Measurements from ENCODE around the gene DDA1.
A peak's percentile ranks its signal among the peaks of the same experiment; 100 is the strongest.

DDA1 gene

DNA sequence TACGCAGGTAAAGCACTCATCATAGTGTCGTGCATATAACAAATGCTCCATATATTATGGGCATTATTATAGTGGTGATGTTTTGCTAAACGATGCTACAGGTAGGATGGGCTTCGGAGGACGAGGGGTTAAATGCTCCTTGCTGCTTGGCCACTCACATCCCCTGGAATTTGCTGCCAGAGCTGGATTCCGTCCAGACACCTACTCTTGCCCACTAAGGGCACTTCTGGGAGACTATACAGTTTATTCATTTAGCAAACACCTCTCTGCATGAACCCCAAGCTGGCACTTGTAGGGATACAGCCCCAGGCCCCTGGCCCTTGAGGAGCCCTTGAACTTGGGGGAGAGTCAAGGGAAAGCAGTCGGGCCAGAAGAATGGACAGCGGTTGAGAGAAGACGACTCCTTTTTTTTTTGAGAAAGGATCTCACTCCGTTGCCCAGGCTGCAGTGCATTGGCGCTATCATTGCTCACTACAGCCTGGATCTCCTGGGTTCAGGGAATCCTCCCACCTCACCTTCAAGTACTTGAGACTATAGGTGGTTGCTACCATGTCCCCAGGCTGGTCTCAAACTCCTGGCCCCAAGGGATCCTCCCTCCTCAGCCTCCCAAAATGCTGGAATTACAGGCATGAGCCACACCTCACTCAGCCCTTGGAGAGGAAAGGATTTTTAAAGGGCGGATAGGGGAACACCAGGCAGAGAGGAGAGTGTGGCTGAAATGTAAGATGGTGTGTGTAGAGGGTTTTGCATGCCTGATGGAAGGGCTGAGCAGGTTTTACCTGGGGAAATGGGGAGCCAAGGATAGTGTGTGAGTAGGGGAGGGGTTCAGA is 4.8 kb upstream of the DDA1 start:
- Histone ChIP-seq H3K4me1 (ENCODE audit: control insufficient read depth in 1 of 2, insufficient read depth in 2 of 2, low read length in 2 of 2) (peaks cover 13 to 40% of the 10 kb centered on the region in 2 donors), H3K27ac (ENCODE audit: low read length) (peak overlapping the region; percentile 88)

DNA sequence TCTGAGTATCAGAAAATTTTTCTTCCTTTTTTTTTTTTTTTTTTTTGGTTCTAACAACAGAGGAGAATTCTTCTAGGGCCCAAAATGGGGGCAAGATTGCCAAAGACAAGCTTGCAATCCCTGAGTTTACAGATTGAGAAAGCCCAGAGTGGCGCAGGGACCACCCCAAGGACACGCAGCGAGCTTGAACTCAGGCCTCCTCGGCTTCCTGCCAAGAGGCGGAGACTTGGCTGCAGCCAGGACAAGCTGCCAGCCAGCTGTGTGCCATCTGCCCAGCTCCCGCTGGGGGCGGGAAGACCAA is 4.2 kb upstream of the DDA1 start:
- Histone ChIP-seq H3K4me1 (ENCODE audit: control insufficient read depth in 1 of 2, insufficient read depth in 2 of 2, low read length in 2 of 2) (peaks cover 15 to 44% of the 10 kb centered on the region in 2 donors), H3K4me3 (ENCODE audit: low read depth in 1 of 2, low read length in 2 of 2) (peak overlapping the region; percentile 72 to 92)

More for the DNA sequence above, 4.8 kb upstream of the DDA1 start:
- no peaks in the 10 kb centered on the region for H3K36me3 ChIP-seq (ENCODE audit: control insufficient read depth in 1 of 2, insufficient read depth in 2 of 2, low read length in 2 of 2)
- no peaks in the 10 kb centered on the region for H3K9me3 ChIP-seq (ENCODE audit: control insufficient read depth in 1 of 2, low read length in 2 of 2)
- no peak overlapping the region for H3K4me3 ChIP-seq (ENCODE audit: low read depth in 1 of 2, low read length in 2 of 2)
- H3K27me3 ChIP-seq (ENCODE audit: low read depth, low read length): no peaks in the 10 kb centered on the region

DNA sequence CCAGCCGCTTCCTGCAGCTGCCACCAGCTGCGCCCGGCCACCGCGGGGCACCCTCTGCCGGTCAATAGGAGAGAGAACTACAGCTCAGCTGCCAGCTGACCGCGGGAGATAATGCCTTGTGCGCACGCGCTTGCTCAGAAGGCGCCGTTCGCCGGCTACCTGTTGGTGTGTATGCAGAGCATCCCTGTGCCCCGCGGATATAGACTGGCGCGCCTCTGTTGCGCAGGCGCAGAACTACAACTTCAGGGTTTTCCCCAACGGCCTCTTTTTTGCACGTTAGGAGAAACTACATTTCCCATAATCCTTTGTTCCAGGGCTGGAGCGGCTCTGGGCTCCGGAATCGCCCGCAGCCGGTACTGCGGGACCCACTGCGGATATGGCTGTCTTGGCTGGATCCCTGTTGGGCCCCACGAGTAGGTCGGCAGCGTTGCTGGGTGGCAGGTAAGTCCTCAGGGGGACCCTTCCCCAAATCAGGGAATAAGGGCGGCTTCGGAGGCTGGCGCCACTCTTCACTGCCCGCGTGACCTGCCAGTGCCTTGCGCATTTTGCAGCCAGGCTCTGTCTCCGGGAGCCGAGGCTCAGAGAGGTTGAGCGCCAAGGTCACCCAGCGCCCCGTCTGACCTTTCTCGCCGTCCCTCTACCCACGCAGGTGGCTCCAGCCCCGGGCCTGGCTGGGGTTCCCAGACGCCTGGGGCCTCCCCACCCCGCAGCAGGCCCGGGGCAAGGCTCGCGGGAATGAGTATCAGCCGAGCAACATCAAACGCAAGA is 3.7 kb upstream of the DDA1 start, which contains the start of gene MRPL34:
TSS of gene MRPL34 (plus strand) at position 356 of the 768 bp plus-strand sequence. CDS start at position 377, 21 bp downstream.
- Histone ChIP-seq H3K27ac (ENCODE audit: low read length) (peak within 1 kb of the TSS; percentile 88), H3K36me3 (ENCODE audit: control insufficient read depth in 1 of 2, insufficient read depth in 2 of 2, low read length in 2 of 2) (no peaks in the 10 kb centered on the region), H3K4me3 (ENCODE audit: low read depth in 1 of 2, low read length in 2 of 2) (peak within 1 kb of the TSS; percentile 72 to 92), H3K27me3 (ENCODE audit: low read depth, low read length) (no peaks in the 10 kb centered on the region), H3K4me1 (ENCODE audit: control insufficient read depth in 1 of 2, insufficient read depth in 2 of 2, low read length in 2 of 2) (peaks cover 21 to 49% of the 10 kb centered on the region in 2 donors), H3K9me3 (ENCODE audit: control insufficient read depth in 1 of 2, low read length in 2 of 2) (no peaks in the 10 kb centered on the region)

More for the DNA sequence above, 4.2 kb upstream of the DDA1 start:
- H3K27me3 ChIP-seq (ENCODE audit: low read depth, low read length): no peaks in the 10 kb centered on the region
- no peaks in the 10 kb centered on the region for H3K9me3 ChIP-seq (ENCODE audit: control insufficient read depth in 1 of 2, low read length in 2 of 2)
- H3K36me3 ChIP-seq (ENCODE audit: control insufficient read depth in 1 of 2, insufficient read depth in 2 of 2, low read length in 2 of 2): no peaks in the 10 kb centered on the region
- H3K27ac ChIP-seq (ENCODE audit: low read length): peak overlapping the region; percentile 88

DNA sequence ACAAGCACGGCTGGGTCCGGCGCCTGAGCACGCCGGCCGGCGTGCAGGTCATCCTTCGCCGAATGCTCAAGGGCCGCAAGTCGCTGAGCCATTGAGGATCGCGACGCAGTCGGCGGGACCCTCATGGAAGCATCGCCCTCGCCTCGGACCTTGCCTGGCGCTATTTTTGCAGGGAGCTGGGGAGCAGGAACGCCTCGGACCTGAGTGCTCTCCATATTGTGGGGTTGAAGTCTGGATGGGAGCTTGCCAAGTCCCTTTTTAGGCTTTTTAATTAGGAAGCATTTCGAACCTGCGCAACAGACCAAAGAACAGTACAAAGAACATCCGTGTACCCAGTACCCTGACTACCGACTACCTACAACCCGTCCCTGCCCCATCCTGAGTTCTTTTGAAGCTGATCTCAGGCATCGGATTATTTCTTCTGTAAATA is 3.1 kb upstream of the DDA1 start:
- H3K4me3 ChIP-seq (ENCODE audit: low read depth in 1 of 2, low read length in 2 of 2): peak overlapping the region; percentile 72 to 92
- no peaks in the 10 kb centered on the region for H3K9me3 ChIP-seq (ENCODE audit: control insufficient read depth in 1 of 2, low read length in 2 of 2)
- H3K27ac ChIP-seq (ENCODE audit: low read length): peak overlapping the region; percentile 88
- peaks cover 22 to 49% of the 10 kb centered on the region in 2 donors for H3K4me1 ChIP-seq (ENCODE audit: control insufficient read depth in 1 of 2, insufficient read depth in 2 of 2, low read length in 2 of 2)
- H3K27me3 ChIP-seq (ENCODE audit: low read depth, low read length): no peaks in the 10 kb centered on the region
- no peaks in the 10 kb centered on the region for H3K36me3 ChIP-seq (ENCODE audit: control insufficient read depth in 1 of 2, insufficient read depth in 2 of 2, low read length in 2 of 2)

DNA sequence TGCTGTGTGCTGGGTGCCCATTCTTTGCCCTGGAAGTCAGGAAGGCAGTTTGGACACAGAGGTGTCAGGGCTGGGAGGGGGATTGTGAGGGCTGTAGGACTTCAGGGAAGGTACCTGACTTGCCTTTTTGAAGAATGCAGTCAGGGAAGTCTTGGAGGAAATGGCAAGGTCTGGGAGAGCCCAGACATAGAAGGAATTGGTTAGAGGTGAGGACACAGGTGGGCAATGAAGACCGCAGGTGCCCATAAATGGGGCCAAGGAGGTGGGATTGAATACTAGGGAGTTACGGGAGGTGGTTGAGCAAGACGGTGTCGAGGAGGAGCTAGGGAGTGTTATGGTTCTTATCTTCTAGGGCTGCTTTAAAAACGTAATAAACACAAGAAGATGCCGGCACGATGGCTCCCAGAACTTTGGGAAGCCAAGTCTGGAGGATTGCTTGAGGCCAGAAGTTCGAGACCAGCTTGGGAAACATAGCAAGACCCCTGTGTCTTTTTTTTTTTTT is 1.4 kb upstream of the DDA1 start:
- Histone ChIP-seq H3K27ac (ENCODE audit: low read length) (no peak overlapping the region), H3K36me3 (ENCODE audit: control insufficient read depth in 1 of 2, insufficient read depth in 2 of 2, low read length in 2 of 2) (peaks cover 0 to 7% of the 10 kb centered on the region in 2 donors), H3K4me1 (ENCODE audit: control insufficient read depth in 1 of 2, insufficient read depth in 2 of 2, low read length in 2 of 2) (peaks cover 16 to 49% of the 10 kb centered on the region in 2 donors), H3K27me3 (ENCODE audit: low read depth, low read length) (no peaks in the 10 kb centered on the region), H3K9me3 (ENCODE audit: control insufficient read depth in 1 of 2, low read length in 2 of 2) (no peaks in the 10 kb centered on the region), H3K4me3 (ENCODE audit: low read depth in 1 of 2, low read length in 2 of 2) (no peak overlapping the region)

DNA sequence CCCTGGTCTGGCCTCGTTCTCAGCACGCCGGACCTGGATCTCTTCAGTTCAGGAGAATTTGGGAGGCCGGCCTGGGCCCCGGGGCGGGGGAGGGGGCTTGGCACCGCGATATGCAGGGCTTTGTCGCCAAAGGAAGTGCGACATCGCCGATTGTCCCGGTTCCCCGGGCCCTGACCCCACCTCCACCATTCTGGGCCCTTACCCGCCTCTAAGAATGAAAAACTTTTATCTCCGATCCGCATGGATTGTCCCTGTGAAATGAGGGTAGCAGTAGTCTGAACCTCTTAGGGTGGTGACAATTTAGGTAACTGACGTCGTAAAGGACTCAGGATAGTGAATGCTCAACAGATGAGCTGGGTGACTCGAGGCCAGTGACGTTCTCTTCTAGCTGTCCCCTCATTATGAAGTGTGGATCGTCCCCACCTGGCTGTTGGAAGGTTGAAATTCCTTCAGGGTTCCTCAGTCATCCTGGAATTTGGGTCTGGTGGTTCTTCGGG is 650 bp downstream of the DDA1 start:
- peak overlapping the region; percentile 56 for H3K27ac ChIP-seq (ENCODE audit: low read length)

DNA sequence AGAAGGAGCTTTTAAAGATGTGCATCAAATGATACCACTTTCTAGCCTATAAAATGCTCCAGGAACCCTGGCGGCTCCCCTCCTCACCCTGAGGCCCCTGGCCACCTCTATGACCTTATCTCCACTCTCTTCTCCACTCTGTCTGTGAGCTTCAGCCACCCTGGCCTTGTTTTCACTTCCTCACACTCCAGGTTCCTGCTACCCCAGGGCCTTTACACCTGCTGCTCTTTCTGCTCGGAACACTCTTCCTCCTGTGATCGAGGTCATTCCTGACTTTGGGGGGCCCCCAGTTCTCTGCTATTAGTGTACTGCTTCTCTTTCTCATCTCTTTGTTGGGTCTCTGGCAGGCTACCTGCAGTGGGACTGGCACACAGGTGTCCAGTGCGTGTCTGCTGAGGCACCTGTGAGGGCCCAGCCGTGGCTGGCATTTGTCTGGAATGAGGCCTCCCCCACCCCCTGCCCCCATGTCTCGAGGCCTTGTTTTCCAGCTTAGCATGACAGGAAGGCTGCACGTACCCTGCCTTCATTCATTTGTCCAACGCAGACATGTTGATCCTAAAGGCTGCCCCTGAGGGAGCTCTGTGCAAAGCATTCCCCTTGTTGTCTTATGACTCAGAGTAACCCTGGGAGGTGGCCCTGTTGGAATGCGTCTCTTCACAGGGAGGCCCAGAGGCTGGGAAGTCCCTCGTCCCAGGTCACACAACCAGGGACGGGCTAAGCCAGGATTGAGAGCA is 2.3 kb downstream of the DDA1 start:
- Histone ChIP-seq H3K36me3 (ENCODE audit: control insufficient read depth in 1 of 2, insufficient read depth in 2 of 2, low read length in 2 of 2) (peaks cover 8 to 28% of the 10 kb centered on the region in 2 donors), H3K4me1 (ENCODE audit: control insufficient read depth in 1 of 2, insufficient read depth in 2 of 2, low read length in 2 of 2) (peaks cover 10 to 20% of the 10 kb centered on the region in 2 donors), H3K27ac (ENCODE audit: low read length) (no peak overlapping the region), H3K4me3 (ENCODE audit: low read depth in 1 of 2, low read length in 2 of 2) (no peak overlapping the region), H3K27me3 (ENCODE audit: low read depth, low read length) (no peaks in the 10 kb centered on the region), H3K9me3 (ENCODE audit: control insufficient read depth in 1 of 2, low read length in 2 of 2) (no peaks in the 10 kb centered on the region)

More for the DNA sequence above, 650 bp downstream of the DDA1 start:
- H3K9me3 ChIP-seq (ENCODE audit: control insufficient read depth in 1 of 2, low read length in 2 of 2): no peaks in the 10 kb centered on the region
- H3K4me1 ChIP-seq (ENCODE audit: control insufficient read depth in 1 of 2, insufficient read depth in 2 of 2, low read length in 2 of 2): peaks cover 16 to 32% of the 10 kb centered on the region in 2 donors
- no peaks in the 10 kb centered on the region for H3K27me3 ChIP-seq (ENCODE audit: low read depth, low read length)
- peaks cover 8 to 20% of the 10 kb centered on the region in 2 donors for H3K36me3 ChIP-seq (ENCODE audit: control insufficient read depth in 1 of 2, insufficient read depth in 2 of 2, low read length in 2 of 2)
- H3K4me3 ChIP-seq (ENCODE audit: low read depth in 1 of 2, low read length in 2 of 2): peak overlapping the region; percentile 85 to 89

DNA sequence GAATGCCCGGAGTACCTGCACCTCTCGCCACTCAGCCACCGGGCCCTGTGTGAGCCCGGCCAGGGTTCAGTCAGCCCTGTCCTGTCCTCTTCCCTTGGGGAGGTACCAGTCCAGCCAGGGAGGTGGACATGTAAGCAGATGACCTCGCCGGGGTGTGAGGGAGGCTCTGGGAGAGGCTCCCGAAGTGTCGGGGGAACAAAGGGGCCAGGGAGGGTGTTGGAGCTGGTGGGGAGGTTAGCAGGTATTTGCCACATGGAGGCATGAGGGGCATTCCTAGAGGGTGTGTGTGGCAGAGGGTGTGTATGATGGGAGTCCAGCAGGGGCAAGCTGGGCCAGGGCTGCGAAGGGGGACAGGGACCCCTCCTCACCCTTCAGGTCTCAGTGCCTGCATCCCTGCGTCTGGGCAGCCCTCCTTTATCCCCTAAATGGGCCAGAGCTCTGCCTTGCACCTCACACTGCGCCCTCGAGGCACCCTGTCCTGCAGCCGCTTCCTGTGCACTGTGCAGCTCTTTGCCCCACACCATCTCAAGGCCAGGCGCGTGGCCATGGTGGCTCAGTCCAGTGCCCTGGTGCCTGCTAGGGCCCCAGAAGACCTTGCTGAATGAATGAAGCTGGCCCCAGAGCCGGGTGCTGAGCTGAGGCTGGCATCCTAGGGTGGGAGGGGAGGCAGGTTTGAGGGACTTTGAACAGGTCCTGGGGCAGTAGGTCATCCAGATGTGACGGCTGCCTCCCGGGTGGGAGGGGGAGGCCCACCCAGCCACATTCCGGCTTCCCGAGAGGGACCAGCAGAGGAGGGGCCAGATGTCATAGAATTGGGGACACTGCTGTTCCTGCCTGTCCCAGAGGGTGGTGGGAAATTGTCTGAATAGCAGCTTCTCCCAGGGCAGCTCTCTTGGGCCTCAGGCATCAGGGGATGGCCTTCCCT is 3.1 kb downstream of the DDA1 start:
- Histone ChIP-seq H3K4me1 (ENCODE audit: control insufficient read depth in 1 of 2, insufficient read depth in 2 of 2, low read length in 2 of 2) (peaks cover 10 to 18% of the 10 kb centered on the region in 2 donors), H3K27ac (ENCODE audit: low read length) (no peak overlapping the region), H3K27me3 (ENCODE audit: low read depth, low read length) (no peaks in the 10 kb centered on the region), H3K9me3 (ENCODE audit: control insufficient read depth in 1 of 2, low read length in 2 of 2) (no peaks in the 10 kb centered on the region), H3K4me3 (ENCODE audit: low read depth in 1 of 2, low read length in 2 of 2) (no peak overlapping the region), H3K36me3 (ENCODE audit: control insufficient read depth in 1 of 2, insufficient read depth in 2 of 2, low read length in 2 of 2) (peaks cover 8 to 28% of the 10 kb centered on the region in 2 donors)

DNA sequence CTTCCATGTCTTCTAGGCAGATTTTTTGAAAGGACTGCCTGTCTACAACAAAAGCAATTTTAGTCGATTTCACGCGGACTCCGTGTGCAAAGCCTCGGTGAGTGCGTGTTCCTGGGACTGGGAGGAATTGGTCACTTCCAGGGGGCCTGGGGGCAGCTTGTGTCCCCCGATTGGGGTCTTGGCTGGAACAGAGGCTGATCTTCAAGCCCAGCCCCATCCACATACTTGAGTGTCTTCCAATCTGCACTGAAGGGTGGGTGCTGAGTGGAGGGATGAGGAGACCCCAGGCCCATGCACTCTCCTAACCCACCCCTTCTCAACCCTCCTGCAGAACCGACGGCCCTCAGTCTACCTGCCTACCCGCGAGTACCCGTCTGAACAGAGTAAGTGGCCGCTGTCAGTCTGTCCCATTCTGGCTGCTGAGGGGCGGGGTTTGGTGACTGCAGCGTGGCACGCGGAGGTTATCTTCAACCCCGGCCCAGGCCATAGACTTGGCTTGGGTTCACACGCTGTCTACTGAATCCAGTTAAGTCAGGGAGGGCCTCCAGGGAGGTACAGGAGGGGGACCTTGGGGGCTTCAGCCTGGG is 4.7 kb downstream of the DDA1 start:
- peaks cover 8 to 32% of the 10 kb centered on the region in 2 donors for H3K36me3 ChIP-seq (ENCODE audit: control insufficient read depth in 1 of 2, insufficient read depth in 2 of 2, low read length in 2 of 2)
- H3K27me3 ChIP-seq (ENCODE audit: low read depth, low read length): no peaks in the 10 kb centered on the region
- no peaks in the 10 kb centered on the region for H3K9me3 ChIP-seq (ENCODE audit: control insufficient read depth in 1 of 2, low read length in 2 of 2)
- no peak overlapping the region for H3K27ac ChIP-seq (ENCODE audit: low read length)
- peaks cover 10 to 18% of the 10 kb centered on the region in 2 donors for H3K4me1 ChIP-seq (ENCODE audit: control insufficient read depth in 1 of 2, insufficient read depth in 2 of 2, low read length in 2 of 2)
- no peak overlapping the region for H3K4me3 ChIP-seq (ENCODE audit: low read depth in 1 of 2, low read length in 2 of 2)

DNA sequence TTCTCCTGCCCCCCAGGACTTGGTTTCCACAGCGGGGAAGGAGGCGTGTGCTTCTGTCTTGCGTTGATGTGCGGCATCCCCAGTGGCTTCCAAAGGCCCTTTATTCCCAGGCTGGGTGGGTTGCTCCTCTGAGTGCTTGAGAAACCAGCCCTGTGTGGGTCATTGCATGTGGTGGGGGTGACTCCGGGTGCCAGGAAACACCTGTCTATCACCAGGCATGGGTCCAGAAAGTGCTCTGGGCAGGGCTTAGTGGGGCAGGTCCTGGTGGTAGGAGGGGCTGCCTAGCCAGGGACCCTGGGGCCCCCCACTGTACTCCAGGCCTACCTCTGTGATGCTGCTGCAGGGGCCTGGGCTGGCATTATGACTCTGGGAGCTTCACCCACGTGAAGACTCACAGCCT is 9.6 kb downstream of the DDA1 start:
- Histone ChIP-seq H3K4me3 (ENCODE audit: low read depth in 1 of 2, low read length in 2 of 2) (no peak overlapping the region), H3K27me3 (ENCODE audit: low read depth, low read length) (no peaks in the 10 kb centered on the region), H3K4me1 (ENCODE audit: control insufficient read depth in 1 of 2, insufficient read depth in 2 of 2, low read length in 2 of 2) (peaks cover 0 to 4% of the 10 kb centered on the region in 2 donors), H3K9me3 (ENCODE audit: control insufficient read depth in 1 of 2, low read length in 2 of 2) (no peaks in the 10 kb centered on the region), H3K27ac (ENCODE audit: low read length) (no peak overlapping the region), H3K36me3 (ENCODE audit: control insufficient read depth in 1 of 2, insufficient read depth in 2 of 2, low read length in 2 of 2) (peaks cover 16 to 53% of the 10 kb centered on the region in 2 donors)
